GM12872 (cell line): Measurements from ENCODE around the gene RAB30.

Experiments
- TF ChIP-seq, protein P1 (sequence below): IDR thresholded peaks from 3 replicates; pipeline ENCODE4 v1.5.1; 2011; ENCODE audit warnings: low read depth, mild to moderate bottlenecking, low read length, moderate library complexity; ENCODE audit not compliant: insufficient read depth

RAB30 gene

DNA sequence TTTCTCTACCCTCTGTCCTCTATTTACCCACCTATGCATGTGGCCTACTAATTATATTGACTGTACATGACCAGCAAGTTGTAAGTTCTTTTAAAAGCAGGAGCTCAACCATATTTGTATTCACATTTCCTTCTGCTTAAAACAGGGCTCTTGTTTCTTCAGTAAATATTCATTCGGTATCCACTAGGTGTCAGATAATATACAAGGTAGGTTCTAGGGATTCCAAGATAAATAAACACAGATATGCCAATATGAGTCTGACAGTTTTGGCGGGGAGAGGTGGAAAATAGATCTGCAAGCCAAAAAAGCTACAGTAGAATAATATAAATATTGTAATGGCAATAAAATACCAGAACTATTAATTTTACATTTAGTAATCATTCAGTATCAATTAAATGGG is 15.3 kb upstream of the RAB30 start:
- TF ChIP-seq, protein P1, sequence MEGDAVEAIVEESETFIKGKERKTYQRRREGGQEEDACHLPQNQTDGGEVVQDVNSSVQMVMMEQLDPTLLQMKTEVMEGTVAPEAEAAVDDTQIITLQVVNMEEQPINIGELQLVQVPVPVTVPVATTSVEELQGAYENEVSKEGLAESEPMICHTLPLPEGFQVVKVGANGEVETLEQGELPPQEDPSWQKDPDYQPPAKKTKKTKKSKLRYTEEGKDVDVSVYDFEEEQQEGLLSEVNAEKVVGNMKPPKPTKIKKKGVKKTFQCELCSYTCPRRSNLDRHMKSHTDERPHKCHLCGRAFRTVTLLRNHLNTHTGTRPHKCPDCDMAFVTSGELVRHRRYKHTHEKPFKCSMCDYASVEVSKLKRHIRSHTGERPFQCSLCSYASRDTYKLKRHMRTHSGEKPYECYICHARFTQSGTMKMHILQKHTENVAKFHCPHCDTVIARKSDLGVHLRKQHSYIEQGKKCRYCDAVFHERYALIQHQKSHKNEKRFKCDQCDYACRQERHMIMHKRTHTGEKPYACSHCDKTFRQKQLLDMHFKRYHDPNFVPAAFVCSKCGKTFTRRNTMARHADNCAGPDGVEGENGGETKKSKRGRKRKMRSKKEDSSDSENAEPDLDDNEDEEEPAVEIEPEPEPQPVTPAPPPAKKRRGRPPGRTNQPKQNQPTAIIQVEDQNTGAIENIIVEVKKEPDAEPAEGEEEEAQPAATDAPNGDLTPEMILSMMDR: 0 out of 3 replicates have a peak, but pooled peaks have one; percentile 12

DNA sequence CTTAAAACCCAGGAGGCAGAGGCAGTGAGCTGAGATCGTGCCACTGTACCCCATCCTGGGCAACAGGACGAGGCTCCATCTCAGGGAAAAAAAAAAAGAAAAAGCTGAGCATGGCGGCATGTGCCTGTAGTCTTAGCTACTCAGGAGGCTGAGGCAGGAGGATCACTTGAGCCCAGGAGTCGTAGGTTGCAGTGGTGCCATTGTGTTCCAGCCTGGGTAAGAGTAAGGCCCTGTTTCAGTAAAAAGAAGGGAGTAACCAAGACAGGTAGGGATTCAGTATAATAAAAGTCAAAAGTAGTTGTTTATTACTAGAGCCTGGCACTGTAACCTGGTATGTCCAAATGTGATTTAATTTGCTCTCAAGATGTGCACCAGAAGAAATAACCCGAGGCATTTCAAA is 8.1 kb upstream of the RAB30 start:
- TF ChIP-seq, protein P1: no peak

DNA sequence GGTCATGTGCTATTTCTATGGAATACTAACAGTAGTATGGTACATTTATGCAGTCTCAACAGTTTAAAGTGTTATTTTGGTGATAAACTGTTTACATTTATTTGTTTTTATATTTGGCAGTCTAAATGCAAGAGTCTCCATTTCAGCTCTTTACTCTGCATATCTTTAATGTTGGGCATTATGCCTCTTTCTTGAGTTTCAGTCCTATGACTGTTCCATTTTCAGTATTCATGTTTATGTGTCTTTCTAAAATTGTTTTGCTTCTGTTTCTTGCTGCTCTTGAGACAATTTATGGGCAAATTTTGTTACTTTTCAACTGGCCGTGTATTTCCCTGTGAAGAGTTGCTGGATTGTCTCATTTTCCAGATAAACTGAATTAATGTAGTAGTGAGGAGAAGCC is 6.6 kb upstream of the RAB30 start:
- TF ChIP-seq, protein P1: no peak

DNA sequence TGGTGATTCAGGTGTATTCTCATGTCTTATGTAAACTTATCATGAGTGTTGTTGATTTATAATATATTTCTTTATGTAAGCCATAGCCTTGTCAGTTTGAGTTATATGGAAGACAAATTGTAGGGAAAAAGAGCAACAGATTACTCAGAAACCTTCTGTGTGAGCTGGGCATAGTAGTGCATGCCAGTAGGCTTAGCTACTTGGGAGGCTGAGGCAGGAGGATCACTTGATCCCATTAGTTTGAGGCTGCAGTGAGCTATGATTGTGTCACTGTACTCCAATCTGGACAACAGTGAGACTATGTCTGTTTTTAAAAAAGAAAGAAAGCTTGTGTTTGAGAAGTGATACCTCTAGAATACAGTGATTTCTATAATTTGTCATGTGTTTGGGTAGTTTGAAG is 2.2 kb upstream of the RAB30 start:
- TF ChIP-seq, protein P1: no peak

DNA sequence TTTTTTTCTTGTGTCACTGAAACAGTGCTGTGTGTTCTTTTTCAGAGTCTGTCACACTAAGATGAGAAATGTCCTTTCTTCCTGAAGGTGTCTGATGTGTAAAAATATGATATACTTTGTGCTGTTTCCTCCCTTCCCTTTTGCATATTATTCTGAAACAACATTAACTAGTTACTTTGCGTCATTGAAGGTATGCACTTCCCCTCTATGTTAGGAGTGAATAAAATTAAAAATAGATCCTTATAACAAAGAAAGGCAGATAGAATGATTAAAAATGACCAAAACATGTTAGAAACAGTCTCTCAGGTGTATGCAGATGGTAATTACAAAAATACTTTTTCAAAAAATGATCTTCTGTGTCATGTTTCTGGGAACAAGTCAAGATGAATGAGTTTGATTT is 1.6 kb upstream of the RAB30 start:
- TF ChIP-seq, protein P1: no peak

DNA sequence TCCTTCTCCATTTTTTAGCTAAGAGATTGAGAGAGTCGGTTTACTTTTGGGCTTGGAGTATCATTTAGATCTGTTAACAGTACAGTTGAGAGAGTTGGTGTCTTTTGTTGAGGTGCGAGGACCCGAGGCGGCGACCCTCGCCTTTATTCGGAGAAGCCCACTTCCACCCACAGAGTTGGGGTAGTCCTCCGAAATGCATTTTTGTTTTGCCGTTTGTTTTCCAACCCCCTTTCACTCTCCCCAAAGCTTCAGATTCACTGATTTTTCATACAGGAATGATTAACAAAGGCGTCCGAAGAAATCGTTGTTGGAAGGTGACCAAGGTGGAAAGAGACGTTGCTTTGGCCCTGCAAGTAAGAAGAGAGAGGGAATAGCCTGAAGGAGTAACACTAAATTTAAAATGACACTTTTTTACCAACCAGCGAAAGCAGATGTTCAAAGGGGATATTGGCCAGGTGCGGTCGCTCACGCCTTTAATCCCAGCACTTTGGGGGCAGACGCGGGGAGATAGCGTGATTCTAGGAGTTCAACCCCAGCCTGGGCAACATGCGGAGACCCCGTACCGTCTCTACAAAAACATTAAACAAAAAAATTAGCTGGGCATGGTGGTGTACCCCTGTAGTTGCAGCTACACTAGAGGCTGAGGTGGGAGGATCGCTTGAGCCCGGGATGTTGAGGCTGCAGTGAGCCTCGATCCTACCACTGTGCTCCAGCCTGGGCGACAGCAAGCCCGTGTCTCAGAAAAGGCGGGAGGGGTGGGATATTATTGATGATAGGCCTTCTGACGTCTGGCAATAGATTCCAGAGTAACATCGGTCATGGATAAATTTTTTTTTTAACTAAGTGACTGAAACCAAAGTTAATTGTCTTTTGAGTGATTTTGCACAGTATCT is 899 bp upstream of the RAB30 start:
- TF ChIP-seq, protein P1: no peak

DNA sequence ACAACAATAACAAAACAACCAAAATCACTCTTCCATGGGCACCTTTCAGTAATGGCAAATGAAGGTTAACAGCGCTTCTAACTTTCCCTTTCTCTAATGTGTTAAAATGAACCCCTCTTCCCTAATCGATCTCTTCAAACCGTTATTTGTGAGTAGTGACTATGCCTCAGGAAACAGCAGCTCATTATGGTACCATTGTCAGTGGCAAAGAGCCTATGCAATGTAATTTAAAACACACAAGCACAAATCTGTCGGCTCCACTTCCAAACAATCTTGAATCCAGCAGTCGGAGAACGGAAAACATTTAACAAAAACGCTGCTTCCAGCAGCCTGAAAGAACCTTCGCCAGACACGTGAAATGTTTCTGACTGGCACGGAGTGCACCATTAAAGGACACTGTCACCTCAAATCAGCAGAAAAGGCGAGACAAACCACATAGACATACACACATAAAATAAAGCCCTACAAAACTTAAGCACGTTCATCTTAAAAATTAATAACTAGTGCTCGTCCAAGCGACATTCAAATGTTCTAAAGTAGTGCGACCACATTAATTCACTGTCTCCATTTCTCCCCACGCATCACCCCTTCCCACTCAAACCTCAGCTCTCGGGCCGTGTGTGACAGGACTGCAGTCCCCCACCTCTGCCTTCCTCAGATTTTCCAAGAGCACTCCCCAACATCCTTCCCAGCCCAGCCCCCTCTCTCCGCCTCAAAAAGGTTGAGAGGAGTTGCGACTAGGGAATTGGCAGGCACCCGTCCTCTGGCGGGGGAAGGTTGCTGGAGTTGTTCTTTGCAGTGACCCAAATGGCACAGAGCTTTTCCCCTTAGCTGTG is 748 bp downstream of the RAB30 start:
- TF ChIP-seq, protein P1: no peak
